ENCODE measurements around the gene AOPEP.

DNA sequence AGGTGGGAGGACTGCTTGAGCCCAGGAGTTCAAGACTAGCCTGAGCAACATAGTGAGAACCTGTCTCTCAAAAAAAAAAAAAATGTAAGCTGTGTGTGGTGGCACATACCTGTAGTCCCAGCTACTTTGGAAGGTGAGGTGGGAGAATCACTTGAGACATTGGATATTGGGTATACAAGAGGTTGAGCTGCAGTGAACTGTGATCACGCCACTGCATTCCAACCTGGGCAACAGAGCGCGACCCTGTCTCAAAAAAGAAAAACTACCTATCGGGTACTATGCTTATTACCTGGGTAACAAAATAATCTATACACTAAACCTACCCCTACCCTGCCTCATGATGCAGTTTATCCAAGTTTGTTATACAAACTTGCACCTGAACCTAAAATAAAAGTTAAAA lies 64.9 kb downstream of the AOPEP start:
- TF ChIP-seq EP300 (IDR thresholded peaks at IDR 0.05; ENCODE audit: borderline replicate concordance), result no peak
- TF ChIP-seq REST (IDR thresholded peaks at IDR 0.05; ENCODE audit: low read depth), result no peak
